Activated naive CD4-positive, alpha-beta T cell (primary cell): ENCODE measurements around the gene NMNAT2.
"Not testable (repeated sequence)": the region's sequence is repeated elsewhere in the genome, so short reads cannot be mapped to it uniquely, and the experiment has no call there.

Experiments
- DNase-seq, 4 experiments: peaks; one replicate each; lab custom pipeline; 2025; lab: John Stamatoyannopoulos, UW

NMNAT2 gene

DNA sequence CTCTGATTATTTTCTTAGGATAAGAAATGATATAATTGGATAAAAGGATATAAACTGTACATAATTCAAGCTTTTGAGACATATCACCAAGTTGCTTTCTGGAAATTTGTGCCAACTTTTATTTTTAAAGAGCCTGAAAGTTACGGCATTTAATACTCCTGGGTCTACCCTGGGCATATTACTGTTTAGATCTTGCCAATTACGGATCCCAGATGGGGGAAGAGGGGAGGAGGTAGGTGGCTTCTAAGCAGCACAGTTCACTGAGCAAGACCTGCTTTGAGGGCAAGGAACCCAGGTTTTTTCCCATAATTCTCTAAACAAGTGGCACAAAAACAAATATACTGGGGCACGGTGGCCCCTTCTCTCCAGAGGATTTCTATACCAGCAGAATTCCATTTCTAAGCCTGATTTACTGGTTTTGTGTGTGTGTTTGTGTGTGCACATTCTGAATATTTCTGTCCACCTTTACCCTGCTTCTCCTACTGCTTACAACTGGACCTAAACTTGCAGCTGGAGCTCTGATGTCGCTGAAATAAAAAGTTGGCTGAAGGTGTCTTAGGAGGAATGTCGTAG lies 155.5 kb downstream of the NMNAT2 start:
- DNase-seq = no peak

DNA sequence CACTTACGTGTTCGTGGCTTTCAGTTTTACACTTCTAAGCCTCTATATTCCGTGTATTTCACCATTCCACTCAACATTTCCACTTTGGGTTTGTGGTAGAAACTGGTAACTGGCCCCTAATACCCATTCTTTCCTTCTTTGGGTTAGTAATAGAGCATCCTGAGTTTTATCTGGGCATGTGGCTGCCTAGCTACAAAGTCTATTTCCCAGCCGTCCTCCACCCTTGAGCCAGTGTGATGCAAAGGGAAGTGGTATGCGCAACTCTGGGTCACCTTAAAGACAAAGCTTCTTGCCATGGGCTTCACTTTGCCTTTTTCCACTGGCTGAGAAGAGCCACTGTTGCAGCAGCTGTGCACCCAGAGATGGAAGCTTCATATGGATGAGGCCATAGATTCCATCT lies 158.3 kb downstream of the NMNAT2 start:
- DNase-seq = no peak

DNA sequence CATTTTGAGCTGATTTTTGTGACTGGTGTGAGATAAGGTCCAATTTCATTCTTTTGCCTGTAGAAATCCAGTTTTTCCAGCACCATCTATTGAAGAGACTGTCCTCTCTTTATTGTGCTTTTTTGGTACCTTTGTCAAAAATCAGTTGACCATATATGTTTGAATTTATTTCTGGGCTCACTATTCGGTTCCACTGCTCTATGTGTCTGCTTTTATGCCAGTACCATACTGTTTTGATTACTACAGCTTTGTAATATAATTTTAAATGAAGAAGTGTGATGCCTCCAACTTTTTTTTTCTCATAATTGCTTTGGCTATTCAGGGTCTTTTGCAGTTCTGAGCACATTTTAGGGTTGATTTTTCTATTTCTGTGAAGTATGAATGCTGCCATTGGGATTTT lies 163.1 kb downstream of the NMNAT2 start:
- DNase-seq = no peak

- DNase-seq = no peak
Observed at GRCh38 chr1:183251959-183252450, 166.2 kb downstream of the NMNAT2 start.

- no peak for DNase-seq
Observed at GRCh38 chr1:183251101-183251958, 166.8 kb downstream of the NMNAT2 start.

DNA sequence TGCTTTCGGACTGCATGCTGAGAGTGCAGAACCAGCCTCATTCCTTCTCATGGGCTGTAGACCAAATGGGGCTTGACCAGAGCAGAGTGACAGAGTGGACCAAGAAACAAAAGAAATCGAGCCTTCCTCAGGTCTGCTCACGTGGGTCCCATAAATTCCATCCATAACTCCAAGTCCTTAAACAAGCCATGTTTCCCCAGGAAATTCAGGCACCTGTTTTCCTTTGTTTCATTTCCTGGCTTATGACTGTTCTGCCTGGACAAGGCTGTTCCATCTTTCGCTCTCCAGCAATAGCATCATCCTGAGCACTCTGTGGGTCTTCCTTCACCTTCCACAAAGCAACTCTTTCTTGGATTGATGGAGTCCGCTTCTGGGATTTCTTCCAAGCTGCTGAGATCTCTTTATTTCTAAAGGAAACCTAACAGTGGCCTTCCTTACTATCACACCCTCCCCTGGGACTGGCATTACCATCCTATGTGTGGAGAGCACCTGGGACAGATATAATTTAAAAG lies 168.2 kb downstream of the NMNAT2 start:
- no peak for DNase-seq

GRCh38 chr1:183248989-183249691 lies 169.0 kb downstream of the NMNAT2 start:
- DNase-seq = no peak

DNA sequence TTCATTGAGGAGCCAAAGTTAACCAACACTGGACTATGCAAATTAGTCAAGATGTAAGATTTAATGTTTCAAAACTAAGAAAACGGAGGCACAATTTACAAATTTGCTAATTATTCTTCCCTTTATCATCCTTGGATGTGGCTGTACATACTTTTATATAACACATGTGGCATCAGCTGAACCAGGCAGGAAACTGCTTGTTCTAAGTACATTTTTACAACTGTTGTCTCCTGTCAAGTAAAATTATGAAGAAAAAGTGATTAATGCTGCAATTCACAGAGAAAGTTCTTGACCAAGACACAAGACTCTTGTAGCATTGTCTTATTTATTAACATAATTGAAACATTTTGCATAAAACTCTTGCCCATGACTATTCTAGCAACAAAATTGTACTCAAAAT lies 170.2 kb downstream of the NMNAT2 start:
- no peak for DNase-seq

- DNase-seq = no peak
Observed at GRCh38 chr1:183247484-183247883, 170.7 kb downstream of the NMNAT2 start.

- DNase-seq = no peak
Observed at GRCh38 chr1:183247066-183247465, 171.1 kb downstream of the NMNAT2 start.

GRCh38 chr1:183246436-183246835 lies 171.7 kb downstream of the NMNAT2 start:
- no peak for DNase-seq

DNA sequence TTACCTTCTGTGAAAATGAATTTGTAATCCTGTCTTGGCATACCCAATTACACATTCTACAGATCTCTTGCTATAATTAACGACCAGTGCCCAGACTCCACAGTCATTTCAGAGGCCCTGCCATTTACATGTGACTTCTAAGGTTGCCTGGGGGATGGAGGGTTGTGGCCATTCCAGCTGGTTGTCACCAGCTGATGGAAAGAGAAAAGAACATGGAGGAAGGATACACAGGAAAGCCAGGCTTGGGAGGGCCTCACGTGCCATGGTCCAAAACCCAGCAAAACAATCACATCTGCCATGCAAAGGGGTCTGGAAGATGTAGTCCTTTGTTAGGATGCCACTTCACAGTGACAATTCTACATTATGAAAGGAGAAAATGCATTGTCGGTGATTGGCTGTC lies 172.8 kb downstream of the NMNAT2 start:
- DNase-seq = no peak

GRCh38 chr1:183244466-183244865 lies 173.7 kb downstream of the NMNAT2 start:
- no peak for DNase-seq

DNA sequence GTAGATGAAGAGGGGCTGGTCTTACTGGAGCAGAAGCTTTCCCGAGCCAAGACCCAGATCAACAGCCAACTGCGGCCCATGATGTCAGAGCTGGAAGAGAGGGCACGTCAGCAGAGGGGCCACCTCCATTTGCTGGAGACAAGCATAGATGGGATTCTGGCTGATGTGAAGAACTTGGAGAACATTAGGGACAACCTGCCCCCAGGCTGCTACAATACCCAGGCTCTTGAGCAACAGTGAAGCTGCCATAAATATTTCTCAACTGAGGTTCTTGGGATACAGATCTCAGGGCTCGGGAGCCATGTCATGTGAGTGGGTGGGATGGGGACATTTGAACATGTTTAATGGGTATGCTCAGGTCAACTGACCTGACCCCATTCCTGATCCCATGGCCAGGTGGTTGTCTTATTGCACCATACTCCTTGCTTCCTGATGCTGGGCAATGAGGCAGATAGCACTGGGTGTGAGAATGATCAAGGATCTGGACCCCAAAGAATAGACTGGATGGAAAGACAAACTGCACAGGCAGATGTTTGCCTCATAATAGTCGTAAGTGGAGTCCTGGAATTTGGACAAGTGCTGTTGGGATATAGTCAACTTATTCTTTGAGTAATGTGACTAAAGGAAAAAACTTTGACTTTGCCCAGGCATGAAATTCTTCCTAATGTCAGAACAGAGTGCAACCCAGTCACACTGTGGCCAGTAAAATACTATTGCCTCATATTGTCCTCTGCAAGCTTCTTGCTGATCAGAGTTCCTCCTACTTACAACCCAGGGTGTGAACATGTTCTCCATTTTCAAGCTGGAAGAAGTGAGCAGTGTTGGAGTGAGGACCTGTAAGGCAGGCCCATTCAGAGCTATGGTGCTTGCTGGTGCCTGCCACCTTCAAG lies 174.8 kb downstream of the NMNAT2 start:
- DNase-seq = no peak

DNA sequence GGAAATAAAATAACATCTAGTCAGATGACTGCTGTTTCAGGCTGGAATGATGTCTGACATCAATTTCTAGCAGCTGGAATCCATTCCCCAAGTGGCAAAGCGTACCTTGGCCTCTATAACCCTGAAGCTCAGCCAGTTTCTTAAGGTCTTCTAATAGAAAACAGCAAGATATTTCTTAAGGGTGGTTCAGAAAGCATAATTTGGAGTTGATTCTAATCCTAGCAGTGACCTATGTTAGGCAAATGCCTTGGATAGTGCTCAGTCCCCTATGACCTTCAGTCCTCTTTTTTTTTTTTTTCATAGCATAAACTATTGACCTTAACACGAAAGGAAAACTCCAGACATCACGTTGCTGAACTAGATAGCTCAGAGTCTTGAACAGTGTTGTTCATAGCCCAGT lies 175.6 kb downstream of the NMNAT2 start:
- no peak for DNase-seq

GRCh38 chr1:183241471-183241870 lies 176.7 kb downstream of the NMNAT2 start:
- no peak for DNase-seq

DNA sequence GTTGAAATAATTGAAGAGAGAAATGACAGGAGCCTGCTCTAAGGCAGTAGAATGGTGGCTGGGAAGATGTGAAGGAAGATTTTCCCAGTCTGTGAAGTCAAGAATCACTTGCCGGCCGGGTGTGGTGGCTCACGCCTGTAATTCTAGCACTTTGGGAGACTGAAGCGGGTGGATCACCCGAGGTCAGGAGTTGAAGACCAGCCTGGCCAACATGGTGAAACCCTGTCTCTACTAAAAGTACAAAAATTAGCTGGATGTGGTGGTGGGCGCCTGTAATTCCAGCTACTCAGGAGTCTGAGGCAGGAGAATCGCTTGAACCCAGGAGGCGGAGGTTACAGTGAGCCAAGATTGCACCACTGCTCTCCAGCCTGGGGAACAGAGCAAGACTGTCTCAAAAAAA lies 177.3 kb downstream of the NMNAT2 start:
- not testable (repeated sequence) for DNase-seq

DNA sequence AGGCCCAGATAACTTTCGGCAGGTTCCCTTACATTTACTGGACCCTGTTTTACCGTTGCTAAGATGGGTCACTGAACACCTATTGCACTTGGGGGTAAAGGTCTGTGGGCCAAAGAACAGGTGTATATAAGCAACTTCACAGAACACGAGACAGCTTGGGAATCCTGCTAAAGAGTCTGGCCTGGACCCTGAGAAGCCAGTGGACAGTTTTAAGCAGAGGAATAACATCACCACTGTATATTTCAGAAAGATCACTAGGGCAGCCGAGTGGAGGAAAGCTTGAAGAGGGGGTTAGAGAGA lies 177.7 kb downstream of the NMNAT2 start:
- DNase-seq = no peak

DNA sequence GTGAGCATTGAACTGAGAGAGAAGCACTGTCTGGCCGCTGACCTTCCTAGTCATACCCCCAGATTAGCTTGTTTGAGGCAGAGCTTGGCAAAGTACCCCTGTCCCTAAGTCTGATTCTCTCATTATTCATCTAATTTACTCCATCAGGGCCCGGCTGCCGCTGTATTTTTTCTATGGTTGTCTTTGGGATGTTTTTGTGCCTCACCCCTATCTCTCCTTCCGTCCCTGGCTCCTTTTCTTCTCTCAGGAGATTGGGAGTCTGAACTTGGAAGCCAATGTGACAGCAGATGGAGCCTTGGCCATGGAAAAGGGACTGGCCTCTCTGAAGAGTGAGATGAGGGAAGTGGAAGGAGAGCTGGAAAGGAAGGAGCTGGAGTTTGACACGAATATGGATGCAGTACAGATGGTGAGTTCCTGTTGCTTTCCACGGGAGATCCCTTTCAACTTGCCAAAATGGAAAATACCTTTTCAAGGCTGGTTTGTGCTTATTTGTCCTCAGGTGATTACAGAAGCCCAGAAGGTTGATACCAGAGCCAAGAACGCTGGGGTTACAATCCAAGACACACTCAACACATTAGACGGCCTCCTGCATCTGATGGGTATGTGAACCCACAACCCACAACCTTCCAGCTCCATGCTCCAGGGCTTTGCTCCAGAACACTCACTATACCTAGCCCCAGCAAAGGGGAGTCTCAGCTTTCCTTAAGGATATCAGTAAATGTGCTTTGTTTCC lies 178.2 kb downstream of the NMNAT2 start:
- DNase-seq = no peak

DNA sequence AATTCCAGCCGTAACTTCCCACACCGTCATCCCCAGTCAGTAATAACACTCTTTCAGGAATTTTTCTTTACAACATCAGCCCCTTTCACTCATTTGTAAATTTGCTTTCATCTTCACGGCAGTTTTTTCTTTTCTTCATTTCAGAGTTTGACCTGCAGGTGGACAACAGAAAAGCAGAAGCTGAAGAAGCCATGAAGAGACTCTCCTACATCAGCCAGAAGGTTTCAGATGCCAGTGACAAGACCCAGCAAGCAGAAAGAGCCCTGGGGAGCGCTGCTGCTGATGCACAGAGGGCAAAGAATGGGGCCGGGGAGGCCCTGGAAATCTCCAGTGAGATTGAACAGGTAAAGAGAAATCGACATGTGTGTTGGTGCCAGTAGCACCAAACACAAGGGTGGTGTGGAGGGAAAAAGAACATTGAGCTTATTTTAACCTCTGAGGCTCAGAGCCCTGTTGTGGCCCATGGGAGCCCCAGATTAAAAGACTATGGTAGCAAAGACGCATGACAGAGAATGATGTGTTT lies 178.9 kb downstream of the NMNAT2 start:
- DNase-seq = no peak

GRCh38 chr1:183238071-183238470 lies 180.1 kb downstream of the NMNAT2 start:
- no peak for DNase-seq
